Measurements from ENCODE around the gene ITPRID2. TPM values are rescaled to one million over a fixed set of nuclear protein-coding genes. Genes with fewer than 3 reads are reported as not detected.

ITPRID2 gene
- total RNA-seq, 1 donor from 2014 or later, result 109 TPM

DNA sequence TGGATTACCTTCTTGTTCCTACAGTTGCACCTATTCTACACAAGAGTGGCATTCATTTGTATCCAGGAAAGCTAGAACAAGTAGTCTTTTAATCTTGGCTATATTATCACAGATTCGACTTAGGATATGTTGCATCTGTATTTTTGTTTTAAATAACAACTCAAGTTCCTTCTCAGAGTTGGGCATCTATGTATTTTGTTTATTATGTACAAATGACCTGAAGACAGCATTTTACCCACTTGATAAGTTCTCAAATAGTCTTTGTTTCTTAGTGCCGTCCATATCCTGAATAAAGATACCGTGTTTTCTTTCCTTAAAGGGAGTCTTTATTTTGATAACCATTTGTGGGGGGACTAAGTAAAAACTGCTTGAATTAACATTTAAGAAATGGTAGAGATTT, 2.9 kb downstream of the ITPRID2 start:
- peaks cover 42% of the 10 kb centered on the region for H3K4me1 Mint-ChIP-seq (ENCODE audit: unreplicated experiment)
- peaks cover 24% of the 10 kb centered on the region for H3K36me3 Mint-ChIP-seq
- TF ChIP-seq, protein P1, sequence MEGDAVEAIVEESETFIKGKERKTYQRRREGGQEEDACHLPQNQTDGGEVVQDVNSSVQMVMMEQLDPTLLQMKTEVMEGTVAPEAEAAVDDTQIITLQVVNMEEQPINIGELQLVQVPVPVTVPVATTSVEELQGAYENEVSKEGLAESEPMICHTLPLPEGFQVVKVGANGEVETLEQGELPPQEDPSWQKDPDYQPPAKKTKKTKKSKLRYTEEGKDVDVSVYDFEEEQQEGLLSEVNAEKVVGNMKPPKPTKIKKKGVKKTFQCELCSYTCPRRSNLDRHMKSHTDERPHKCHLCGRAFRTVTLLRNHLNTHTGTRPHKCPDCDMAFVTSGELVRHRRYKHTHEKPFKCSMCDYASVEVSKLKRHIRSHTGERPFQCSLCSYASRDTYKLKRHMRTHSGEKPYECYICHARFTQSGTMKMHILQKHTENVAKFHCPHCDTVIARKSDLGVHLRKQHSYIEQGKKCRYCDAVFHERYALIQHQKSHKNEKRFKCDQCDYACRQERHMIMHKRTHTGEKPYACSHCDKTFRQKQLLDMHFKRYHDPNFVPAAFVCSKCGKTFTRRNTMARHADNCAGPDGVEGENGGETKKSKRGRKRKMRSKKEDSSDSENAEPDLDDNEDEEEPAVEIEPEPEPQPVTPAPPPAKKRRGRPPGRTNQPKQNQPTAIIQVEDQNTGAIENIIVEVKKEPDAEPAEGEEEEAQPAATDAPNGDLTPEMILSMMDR (conservative IDR thresholded peaks at IDR 0.05), result no peak
- H3K27ac Mint-ChIP-seq, result peak overlapping the region; percentile 24
- no peaks in the 10 kb centered on the region for H3K9me3 Mint-ChIP-seq
- no peak for DNase-seq (ENCODE audit: extremely low spot score, unreplicated experiment)
- H3K4me3 Mint-ChIP-seq, result peak overlapping the region; percentile 97
- no peaks in the 10 kb centered on the region for H3K27me3 Mint-ChIP-seq

DNA sequence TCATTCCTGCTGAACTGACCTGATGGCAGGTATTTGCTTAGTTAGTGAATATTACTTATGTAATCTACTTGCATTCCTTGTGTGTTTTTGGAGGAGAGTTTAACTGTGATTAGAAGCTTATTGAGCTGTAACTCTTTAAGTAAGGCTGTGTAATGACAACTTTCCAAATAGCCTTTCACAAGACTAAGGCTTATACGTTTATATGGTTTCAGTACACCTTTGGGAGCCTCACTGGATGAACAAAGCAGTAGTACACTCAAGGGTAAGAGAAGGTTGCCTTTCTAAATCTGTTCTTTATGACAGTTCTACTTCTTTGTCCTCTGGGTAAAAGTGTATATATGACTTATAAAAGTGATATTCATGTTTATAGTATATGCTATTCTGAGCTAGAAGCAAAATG, 4.3 kb downstream of the ITPRID2 start:
- TF ChIP-seq, protein P1 (conservative IDR thresholded peaks at IDR 0.05), result no peak
- H3K27ac Mint-ChIP-seq, result no peak overlapping the region
- peaks cover 48% of the 10 kb centered on the region for H3K4me1 Mint-ChIP-seq (ENCODE audit: unreplicated experiment)
- peaks cover 33% of the 10 kb centered on the region for H3K36me3 Mint-ChIP-seq
- DNase-seq (ENCODE audit: extremely low spot score, unreplicated experiment), result no peak
- H3K9me3 Mint-ChIP-seq, result no peaks in the 10 kb centered on the region
- no peaks in the 10 kb centered on the region for H3K27me3 Mint-ChIP-seq
- peak overlapping the region; percentile 78 for H3K4me3 Mint-ChIP-seq

DNA sequence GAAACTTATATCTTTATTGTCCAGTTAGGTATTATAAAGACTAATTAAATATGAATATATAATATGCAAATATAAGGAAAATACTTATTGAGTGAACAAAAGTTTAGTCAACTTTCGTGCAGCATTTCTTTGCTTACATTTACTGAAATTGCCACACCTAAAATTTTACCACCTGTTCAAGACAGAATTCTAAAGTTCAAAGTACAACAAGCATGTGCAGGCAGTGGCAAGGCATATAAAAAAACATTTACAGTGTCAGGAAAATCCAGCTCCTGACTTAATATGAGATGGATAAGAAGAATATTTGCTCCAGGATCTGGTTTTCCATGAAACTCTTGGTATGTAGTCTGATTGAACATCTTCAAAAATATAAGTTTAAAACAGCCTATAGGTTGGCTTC, 4.8 kb downstream of the ITPRID2 start:
- no peak overlapping the region for H3K4me3 Mint-ChIP-seq
- H3K27me3 Mint-ChIP-seq, result no peaks in the 10 kb centered on the region
- TF ChIP-seq, protein P1 (conservative IDR thresholded peaks at IDR 0.05), result no peak
- peaks cover 37% of the 10 kb centered on the region for H3K36me3 Mint-ChIP-seq
- peaks cover 44% of the 10 kb centered on the region for H3K4me1 Mint-ChIP-seq (ENCODE audit: unreplicated experiment)
- no peaks in the 10 kb centered on the region for H3K9me3 Mint-ChIP-seq
- H3K27ac Mint-ChIP-seq, result no peak overlapping the region
- DNase-seq (ENCODE audit: extremely low spot score, unreplicated experiment), result no peak

DNA sequence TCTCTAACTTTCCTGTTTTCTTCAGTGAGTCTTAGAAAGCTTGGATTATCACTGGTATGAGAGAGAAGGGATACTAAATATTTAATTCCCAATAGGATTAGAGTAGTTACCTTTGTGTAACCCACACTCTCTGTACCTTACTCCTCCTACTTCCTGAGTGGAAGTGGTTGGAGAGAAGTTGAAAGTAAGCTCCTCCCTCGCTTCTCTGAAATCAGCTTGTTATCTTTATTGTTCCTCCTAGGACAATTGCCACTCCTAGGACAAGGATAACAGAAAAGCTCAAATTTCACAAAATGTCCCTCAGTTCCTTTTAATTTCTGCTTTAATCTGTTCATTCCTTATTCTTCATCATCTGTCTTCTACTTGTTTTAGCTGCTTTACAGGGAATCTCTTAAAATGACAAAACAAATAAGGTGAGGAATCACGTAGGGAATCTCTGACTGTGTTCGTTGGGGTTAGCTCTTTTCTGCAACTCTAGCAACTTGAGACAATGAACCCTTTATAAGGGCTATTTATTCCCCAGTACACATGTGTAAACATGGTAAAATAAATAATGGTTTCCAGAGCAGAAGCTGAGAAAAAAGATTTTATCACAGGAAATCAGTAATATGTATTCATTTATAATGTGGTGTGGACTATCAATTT, 8.6 kb downstream of the ITPRID2 start:
- H3K36me3 Mint-ChIP-seq, result peaks cover 55% of the 10 kb centered on the region
- no peaks in the 10 kb centered on the region for H3K27me3 Mint-ChIP-seq
- H3K9me3 Mint-ChIP-seq, result no peaks in the 10 kb centered on the region
- H3K4me1 Mint-ChIP-seq (ENCODE audit: unreplicated experiment), result peaks cover 44% of the 10 kb centered on the region
- TF ChIP-seq, protein P1 (conservative IDR thresholded peaks at IDR 0.05), result no peak
- no peak for DNase-seq (ENCODE audit: extremely low spot score, unreplicated experiment)
- H3K4me3 Mint-ChIP-seq, result peak overlapping the region; percentile 27
- peak overlapping the region; percentile 5 for H3K27ac Mint-ChIP-seq

GRCh38 chr2:181902625-181903024, 11.1 kb downstream of the ITPRID2 start:
- DNase-seq (ENCODE audit: extremely low spot score, unreplicated experiment), result no peak
- no peak overlapping the region for H3K27ac Mint-ChIP-seq
- H3K27me3 Mint-ChIP-seq, result no peaks in the 10 kb centered on the region
- H3K36me3 Mint-ChIP-seq, result peaks cover 53% of the 10 kb centered on the region
- H3K4me3 Mint-ChIP-seq, result peak overlapping the region; percentile 4
- H3K4me1 Mint-ChIP-seq (ENCODE audit: unreplicated experiment), result peaks cover 34% of the 10 kb centered on the region
- H3K9me3 Mint-ChIP-seq, result no peaks in the 10 kb centered on the region
- TF ChIP-seq, protein P1 (conservative IDR thresholded peaks at IDR 0.05), result no peak

Data from type B pancreatic cell (in vitro differentiated cells).